ENCODE results near the gene NAA35. TPM values are rescaled to one million over a fixed set of nuclear protein-coding genes. Genes with fewer than 3 reads are reported as not detected.

NAA35 gene
- 20.2 and 20.9 TPM in 2 replicates for total RNA-seq

GRCh38 chr9:85940832-85941621 lies at the start of gene NAA35:
Gene NAA35 (plus strand): TSS chr9:85941146. CDS start chr9:85942160, 1,014 bp downstream.

Other genes starting within 250 kb of the NAA35 start
- gene AGTPBP1, start 199.2 kb upstream of the NAA35 start, total RNA-seq, result 22.4 and 23.4 TPM in 2 replicates
- 57.8 and 73.6 TPM in 2 replicates for gene GOLM1, start 158.4 kb downstream of the NAA35 start, total RNA-seq